SU-DHL-6 (cell line): ENCODE data around the gene ZBTB12.
A peak's percentile ranks its signal among the peaks of the same experiment; 100 is the strongest.
"Not testable (repeated sequence)": the region's sequence is repeated elsewhere in the genome, so short reads cannot be mapped to it uniquely, and the experiment has no call there.

Source experiments
- H2AFZ ChIP-seq: fragments of 200-600 bp; sonication (generic); 2 replicates; pipeline ENCODE4 v1.6.1; 2014; ENCODE audit warnings: low read depth, mild to moderate bottlenecking, moderate library complexity, mixed read lengths, antibody characterized with exemption, low read length; ENCODE audit not compliant: severe bottlenecking
- H3F3A ChIP-seq: fragments of 200-600 bp; shearing (Covaris generic); 2 replicates; pipeline ENCODE4 v1.6.0; 2016; ENCODE audit warnings: antibody characterized with exemption, mild to moderate bottlenecking; ENCODE audit not compliant: insufficient read depth
- H3K27ac ChIP-seq: fragments of 200-600 bp; sonication (generic); 2 replicates; pipeline ENCODE4 v1.5.1; 2016; ENCODE audit warnings: low read depth, mild to moderate bottlenecking, low read length, moderate library complexity, mixed read lengths
- H3K27me3 ChIP-seq: fragments of 200-600 bp; sonication (generic), shearing (Covaris generic); 2 replicates; pipeline ENCODE4 v1.6.0; 2014; ENCODE audit warnings: mild to moderate bottlenecking, low read length
- H3K36me3 ChIP-seq: fragments of 200-600 bp; sonication (generic); 2 replicates; pipeline ENCODE4 v1.6.1; 2014; ENCODE audit warnings: mild to moderate bottlenecking, low read length, mixed read lengths
- H3K4me2 ChIP-seq: fragments of 300-600, 200-600 bp; shearing (Covaris generic), sonication (generic); 2 replicates; pipeline ENCODE4 v1.6.0; 2014; ENCODE audit warnings: low read length, low read depth, mild to moderate bottlenecking; ENCODE audit not compliant: poor library complexity, severe bottlenecking
- H3K4me3 ChIP-seq: fragments of 200-600 bp; sonication (generic); 2 replicates; pipeline ENCODE4 v1.5.1; 2014; ENCODE audit warnings: antibody characterized with exemption, low read length, mild to moderate bottlenecking, mixed read lengths; ENCODE audit not compliant: insufficient read depth, poor library complexity, severe bottlenecking
- H3K79me2 ChIP-seq: fragments of 200-600 bp; sonication (generic); 2 replicates; pipeline ENCODE4 v1.6.1; 2014; ENCODE audit warnings: mild to moderate bottlenecking, low read length, moderate library complexity; ENCODE audit not compliant: insufficient read depth
- H3K9ac ChIP-seq: fragments of 200-600 bp; sonication (generic); 2 replicates; pipeline ENCODE4 v1.7.0; 2014; ENCODE audit warnings: mild to moderate bottlenecking, low read length
- H3K9me2 ChIP-seq: fragments of 200-600 bp; sonication (generic); replicated peaks from 2 replicates; pipeline ENCODE4 v1.6.1; 2014; ENCODE audit warnings: low read length; ENCODE audit not compliant: insufficient read depth
- H3K9me3 ChIP-seq: fragments of 200-600 bp; sonication (generic); 2 replicates; pipeline ENCODE4 v1.6.1; 2014; ENCODE audit warnings: low read length, mixed read lengths; ENCODE audit not compliant: insufficient read depth
- H4K20me1 ChIP-seq: fragments of 200-600 bp; sonication (generic); 2 replicates; pipeline ENCODE4 v1.6.1; 2014; ENCODE audit warnings: low read depth, mild to moderate bottlenecking, antibody characterized with exemption, low read length, moderate library complexity, mixed read lengths
- CTCF ChIP-seq: fragments of 200-600 bp; sonication (generic); IDR thresholded peaks from one replicate; pipeline ENCODE4 v1.5.1; 2017; ENCODE audit warnings: antibody characterized with exemption, mild to moderate bottlenecking, low read length, moderate library complexity; ENCODE audit not compliant: insufficient read depth, poor library complexity, severe bottlenecking
- EZH2phosphoT487 ChIP-seq: fragments of 200-600 bp; sonication (generic), shearing (Covaris generic); conservative IDR thresholded peaks from 2 replicates; pipeline ENCODE4 v1.6.1; 2018; ENCODE audit warnings: mild to moderate bottlenecking, antibody characterized with exemption, low read length, moderate library complexity, mixed read lengths

ZBTB12 gene

DNA sequence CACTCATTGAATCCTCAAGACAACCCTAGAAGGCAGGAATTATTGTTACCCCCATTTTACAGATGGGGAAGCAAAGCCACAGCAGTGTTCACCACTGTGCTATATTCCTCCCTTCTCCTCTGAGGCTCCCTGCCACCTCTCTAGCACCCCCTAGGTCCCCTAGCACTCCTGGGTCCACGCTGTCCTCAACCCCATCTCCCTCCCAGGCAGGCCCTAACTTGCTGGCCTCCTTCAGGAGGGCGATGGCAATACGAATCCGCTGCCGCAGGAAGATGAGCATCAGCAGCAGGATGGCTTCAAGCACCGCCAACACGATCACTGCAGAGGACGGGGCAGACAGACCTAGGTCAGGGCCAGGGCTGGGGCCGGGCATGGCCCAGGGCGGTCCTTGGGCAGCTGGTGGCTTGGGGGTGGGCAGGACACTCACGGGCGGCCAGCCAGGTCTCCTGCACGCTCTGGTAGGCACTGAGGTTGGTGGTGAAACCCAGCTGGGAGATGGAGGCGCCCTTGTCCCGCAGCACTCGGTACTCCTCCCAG, 31.4 kb downstream of the ZBTB12 start:
- Histone ChIP-seq H3K27ac (no peak overlapping the region), H3K27me3 (no peaks in the 10 kb centered on the region)

DNA sequence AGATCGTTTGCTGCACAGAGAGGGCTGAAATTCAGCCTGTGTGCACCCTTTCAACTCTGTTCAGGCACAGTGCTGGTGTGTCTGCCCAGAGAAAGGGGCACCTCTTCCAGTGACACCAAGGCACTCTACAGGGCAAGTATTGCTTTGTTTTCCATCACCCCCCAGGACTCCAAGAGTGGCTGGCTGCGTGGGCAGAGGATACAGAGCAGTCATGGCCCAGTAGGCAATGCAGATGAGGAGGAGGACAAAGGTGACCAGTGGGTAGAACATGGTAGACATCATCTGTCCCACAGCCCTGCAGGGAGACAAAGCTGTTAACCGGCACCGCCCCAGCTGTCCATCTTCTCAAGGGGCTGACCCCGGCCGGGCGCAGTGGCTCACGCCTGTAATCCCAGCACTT, 32.5 kb downstream of the ZBTB12 start:
- TF ChIP-seq CTCF = no peak
- no peak for TF ChIP-seq EZH2phosphoT487
- Histone ChIP-seq H4K20me1 (no peaks in the 10 kb centered on the region), H3K9me2 (no peaks in the 10 kb centered on the region), H3K4me2 (no peak overlapping the region), H3K27ac (no peak overlapping the region), H3F3A (peaks cover 6% of the 10 kb centered on the region; the same call in 1 of the 2 replicates), H3K9ac (no peak overlapping the region), H3K9me3 (no peaks in the 10 kb centered on the region), H3K4me3 (no peak overlapping the region), H3K79me2 (no peaks in the 10 kb centered on the region), H3K27me3 (no peaks in the 10 kb centered on the region), H3K36me3 (no peaks in the 10 kb centered on the region), H2AFZ (no peak overlapping the region)

More for the DNA sequence above, 31.4 kb downstream of the ZBTB12 start:
- no peak overlapping the region for H3K4me3 ChIP-seq
- no peaks in the 10 kb centered on the region for H3K9me2 ChIP-seq
- no peak overlapping the region for H3K4me2 ChIP-seq
- H3K36me3 ChIP-seq = no peaks in the 10 kb centered on the region
- H3K9ac ChIP-seq = no peak overlapping the region
- no peaks in the 10 kb centered on the region for H3K79me2 ChIP-seq
- no peaks in the 10 kb centered on the region for H3F3A ChIP-seq
- H2AFZ ChIP-seq = no peak overlapping the region
- no peak for TF ChIP-seq EZH2phosphoT487
- peak; percentile 44 for TF ChIP-seq CTCF
- no peaks in the 10 kb centered on the region for H4K20me1 ChIP-seq
- H3K9me3 ChIP-seq = no peaks in the 10 kb centered on the region

- not testable (repeated sequence) for H3K79me2 ChIP-seq, H4K20me1 ChIP-seq, H3K27ac ChIP-seq, H3F3A ChIP-seq, H3K36me3 ChIP-seq, H3K9me3 ChIP-seq, H2AFZ ChIP-seq, H3K9me2 ChIP-seq, H3K9ac ChIP-seq, H3K27me3 ChIP-seq, H3K4me3 ChIP-seq, H3K4me2 ChIP-seq
These were observed 33.3 kb downstream of the ZBTB12 start for GRCh38 chr6:31868658-31868971.

GRCh38 chr6:31865205-31866118, 36.4 kb downstream of the ZBTB12 start:
- Histone ChIP-seq H2AFZ (no peak overlapping the region), H3K9me2 (no peaks in the 10 kb centered on the region), H3K4me3 (no peak overlapping the region), H3F3A (peaks cover 12% of the 10 kb centered on the region), H3K79me2 (peaks cover 5% of the 10 kb centered on the region; the same call in 1 of the 2 replicates), H3K9ac (no peak overlapping the region), H3K4me2 (no peak overlapping the region), H3K27ac (no peak overlapping the region), H3K36me3 (no peaks in the 10 kb centered on the region), H4K20me1 (no peaks in the 10 kb centered on the region), H3K27me3 (no peaks in the 10 kb centered on the region), H3K9me3 (no peaks in the 10 kb centered on the region)
- no peak for TF ChIP-seq EZH2phosphoT487
- no peak for TF ChIP-seq CTCF
